Testis (tissue), 2 donors: ENCODE results near the gene ENTPD2.

Experiments
- POLR2A ChIP-seq: fragments of 450-650 bp; IDR thresholded peaks from one replicate; pipeline ENCODE4 v1.6.1; 2017; ENCODE audit warnings: antibody characterized with exemption, mild to moderate bottlenecking, moderate library complexity
- TF ChIP-seq, protein P1 (sequence below), 3 experiments: fragments of 450-650 bp in 2 of 3; fragments of 200-600 bp in 1 of 3; sonication (generic) in 1 of 3; IDR thresholded peaks; one replicate each; pipeline ENCODE4 v1.5.1; 2016 to 2019; ENCODE audit warnings: antibody characterized with exemption in 3 of 3, mild to moderate bottlenecking in 2 of 3, moderate library complexity in 1 of 3

DNA sequence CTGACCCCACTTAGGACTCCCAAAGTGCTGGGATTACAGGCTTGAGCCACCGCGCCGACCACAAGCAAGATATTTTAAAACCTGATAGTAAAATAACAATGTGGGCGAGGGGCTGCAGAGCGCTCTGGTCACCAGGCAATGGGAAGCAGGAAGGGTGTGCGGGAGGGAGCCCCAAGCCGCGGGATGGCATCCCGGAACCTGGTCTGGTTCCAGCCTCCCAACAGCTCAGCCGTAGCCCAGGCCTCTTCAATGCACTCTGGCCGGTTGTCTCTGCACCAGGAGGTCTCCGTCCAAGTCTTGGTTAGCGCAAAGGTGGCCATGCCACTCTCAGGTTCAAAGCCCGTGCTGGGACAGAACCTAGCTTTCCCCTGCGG is 22.8 kb upstream of the ENTPD2 start:
- no peak for TF ChIP-seq POLR2A
- TF ChIP-seq, protein P1, sequence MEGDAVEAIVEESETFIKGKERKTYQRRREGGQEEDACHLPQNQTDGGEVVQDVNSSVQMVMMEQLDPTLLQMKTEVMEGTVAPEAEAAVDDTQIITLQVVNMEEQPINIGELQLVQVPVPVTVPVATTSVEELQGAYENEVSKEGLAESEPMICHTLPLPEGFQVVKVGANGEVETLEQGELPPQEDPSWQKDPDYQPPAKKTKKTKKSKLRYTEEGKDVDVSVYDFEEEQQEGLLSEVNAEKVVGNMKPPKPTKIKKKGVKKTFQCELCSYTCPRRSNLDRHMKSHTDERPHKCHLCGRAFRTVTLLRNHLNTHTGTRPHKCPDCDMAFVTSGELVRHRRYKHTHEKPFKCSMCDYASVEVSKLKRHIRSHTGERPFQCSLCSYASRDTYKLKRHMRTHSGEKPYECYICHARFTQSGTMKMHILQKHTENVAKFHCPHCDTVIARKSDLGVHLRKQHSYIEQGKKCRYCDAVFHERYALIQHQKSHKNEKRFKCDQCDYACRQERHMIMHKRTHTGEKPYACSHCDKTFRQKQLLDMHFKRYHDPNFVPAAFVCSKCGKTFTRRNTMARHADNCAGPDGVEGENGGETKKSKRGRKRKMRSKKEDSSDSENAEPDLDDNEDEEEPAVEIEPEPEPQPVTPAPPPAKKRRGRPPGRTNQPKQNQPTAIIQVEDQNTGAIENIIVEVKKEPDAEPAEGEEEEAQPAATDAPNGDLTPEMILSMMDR (IDR thresholded peaks at IDR 0.05): no peak
